ENCODE results near the gene PDP2.

GRCh38 chr16:66936462-66936861 is 56.1 kb downstream of the PDP2 start:
- TF ChIP-seq CTCF (IDR thresholded peaks at IDR 0.05) (no peak), POLR2A (IDR thresholded peaks at IDR 0.05) (no peak)

All from adrenal gland (tissue), 5 donors.